GM12878 (cell line): ENCODE measurements around the gene ERN1. TPM values are rescaled to one million over a fixed set of nuclear protein-coding genes. Genes with fewer than 3 reads are reported as not detected.

Experiments used
- ATAC-seq: fragments of 200-7000 bp; cut with Tn5 transposase; 3 replicates; pipeline ENCODE4 v1.9.1; 2020; ENCODE audit warnings: mild to moderate bottlenecking, moderate library complexity
- BruUV-seq: library from RNA; stranded (reverse); fragments of 400-500 nt; replicated peaks from 2 replicates; lab custom pipeline; 2021; lab: Mats Ljungman, UMichigan
- CTCF ChIA-PET: fragments of 300-600 bp; sonication (Branson Sonifier 250); formaldehyde crosslinking; extraction: SDS; loops from one replicate; lab custom pipeline; 2021; ENCODE audit warnings: inconsistent platforms; lab: Yijun Ruan, JAX
- POLR2A ChIA-PET: fragments of 350-600 bp; formaldehyde crosslinking; extraction: SDS; loops from one replicate; lab custom pipeline; 2021; ENCODE audit warnings: inconsistent platforms; lab: Charles Lee
- RAD21 ChIA-PET: fragments of 300-600 bp; sonication (Branson Sonifier 250); formaldehyde crosslinking; loops from one replicate; lab custom pipeline; 2023; ENCODE audit warnings: antibody characterized with exemption; ENCODE audit not compliant: unreplicated experiment; lab: Charles Lee
- SMC1A ChIA-PET: fragments of 300-600 bp; sonication (Branson Sonifier 250); formaldehyde crosslinking; loops from one replicate; lab custom pipeline; 2023; ENCODE audit not compliant: unreplicated experiment, uncharacterized antibody; lab: Charles Lee
- DNase-seq: peaks from one replicate; pipeline ENCODE4 v3.0.0-alpha.2; 2011; ENCODE audit warnings: low read depth, low spot score
- FAIRE-seq: peaks from 3 replicates; lab custom pipeline; 2011; peaks lifted over from hg19 to GRCh38; lab: Jason Lieb, UNC
- H2AFZ ChIP-seq: 2 replicates; pipeline ENCODE4 v1.6.0; 2011; ENCODE audit warnings: low read depth, low read length, control low read depth; ENCODE audit not compliant: control insufficient read depth
- H3K27ac ChIP-seq: 2 replicates; pipeline ENCODE4 v1.5.1; 2011; ENCODE audit warnings: control low read depth; ENCODE audit not compliant: control insufficient read depth, insufficient read depth
- H3K27me3 ChIP-seq, 2 experiments: replicated peaks in 1 of 2; 2 replicates each; pipeline versions ENCODE4 v1.6.0 to v1.6.1; 2011; ENCODE audit warnings: low read length in 1 of 2; ENCODE audit not compliant: control insufficient read depth in 2 of 2, insufficient read depth in 2 of 2
- H3K36me3 ChIP-seq, 2 experiments: 2 replicates each; pipeline ENCODE4 v1.5.1; 2011; ENCODE audit warnings: low read length in 1 of 2; ENCODE audit not compliant: control insufficient read depth in 2 of 2, insufficient read depth in 2 of 2
- H3K4me1 ChIP-seq: 2 replicates; pipeline ENCODE4 v1.6.1; 2011; ENCODE audit warnings: mild to moderate bottlenecking, low read length, moderate library complexity, mixed read lengths; ENCODE audit not compliant: control insufficient read depth, insufficient read depth
- H3K4me2 ChIP-seq: 2 replicates; pipeline ENCODE4 v1.6.0; 2011; ENCODE audit warnings: control low read depth; ENCODE audit not compliant: control insufficient read depth, insufficient read depth
- H3K4me3 ChIP-seq: fragments of 200-600 bp; sonication (generic); 2 replicates; pipeline ENCODE4 v1.5.1; 2016
- H3K79me2 ChIP-seq: 2 replicates; pipeline ENCODE4 v1.6.0; 2011; ENCODE audit warnings: low read length; ENCODE audit not compliant: control insufficient read depth, insufficient read depth
- H3K9ac ChIP-seq: 2 replicates; pipeline ENCODE4 v1.8.0; 2011; ENCODE audit warnings: low read length, control low read depth, mixed read lengths; ENCODE audit not compliant: control insufficient read depth, insufficient read depth
- H3K9me3 ChIP-seq: replicated peaks from 3 replicates; pipeline ENCODE4 v1.5.1; 2011; ENCODE audit warnings: mild to moderate bottlenecking, low read length; ENCODE audit not compliant: control insufficient read depth, insufficient read depth
- H4K20me1 ChIP-seq: 2 replicates; pipeline ENCODE4 v1.6.0; 2011; ENCODE audit not compliant: control insufficient read depth, insufficient read depth
- ATF7 ChIP-seq: fragments of 450-650 bp; IDR thresholded peaks from 2 replicates; pipeline ENCODE4 v1.6.1; 2016; ENCODE audit warnings: low read depth, mild to moderate bottlenecking
- CEBPB ChIP-seq, 2 experiments: fragments of 150-350 bp in 1 of 2; IDR thresholded peaks; 2 replicates each; pipeline ENCODE4 v1.6.1; 2012 to 2014; ENCODE audit warnings: low read depth in 2 of 2, low read length in 2 of 2, borderline replicate concordance in 1 of 2, inconsistent platforms in 1 of 2
- EED ChIP-seq: sonication (generic); IDR thresholded peaks from 2 replicates; pipeline ENCODE4 v1.6.1; 2016; ENCODE audit warnings: antibody characterized with exemption, low read depth
- ESRRA ChIP-seq: IDR thresholded peaks from 2 replicates; pipeline ENCODE4 v1.6.1; 2012; ENCODE audit warnings: mild to moderate bottlenecking, low read length, improper control_type of control experiment
- JUNB ChIP-seq: IDR thresholded peaks from 2 replicates; pipeline ENCODE4 v1.6.1; 2016; ENCODE audit warnings: antibody characterized with exemption, mild to moderate bottlenecking
- MXI1 ChIP-seq: fragments of 150-350 bp; IDR thresholded peaks from 2 replicates; pipeline ENCODE4 v1.6.1; 2011; ENCODE audit warnings: low read depth, mild to moderate bottlenecking, inconsistent platforms, low read length, improper control_type of control experiment
- NBN ChIP-seq: fragments of 450-650 bp; IDR thresholded peaks from 2 replicates; pipeline ENCODE4 v1.6.1; 2016
- PAX8 ChIP-seq: fragments of 450-650 bp; IDR thresholded peaks from 2 replicates; pipeline ENCODE4 v1.6.1; 2017; ENCODE audit warnings: mild to moderate bottlenecking, moderate library complexity
- PML ChIP-seq: IDR thresholded peaks from 2 replicates; pipeline ENCODE4 v1.6.1; 2012; ENCODE audit warnings: low read length, inconsistent platforms
- WRNIP1 ChIP-seq: IDR thresholded peaks from 2 replicates; pipeline ENCODE4 v1.6.1; 2011; ENCODE audit warnings: low read depth, low read length, improper control_type of control experiment, borderline replicate concordance
- ZBED1 ChIP-seq: IDR thresholded peaks from 2 replicates; pipeline ENCODE4 v1.6.1; 2016; ENCODE audit warnings: borderline replicate concordance
- WGBS: methylation state at CpG from one replicate; pipeline ENCODE4 v1.1.6; 2016; ENCODE audit warnings: low lambda C conversion rate; ENCODE audit not compliant: insufficient replicate concordance, insufficient coverage; ENCODE audit errors: missing lambda C conversion rate; 5-methylcytosine and 5-hydroxymethylcytosine counted together
- in situ Hi-C: fragments of 300-500 bp; cut with MboI; formaldehyde crosslinking; loops from 9 replicates; pipeline ENCODE4 v1.14.3; 2018; ENCODE audit warnings: mixed read lengths
- intact Hi-C: fragments of 100-400 bp; cut with micrococcal nuclease; formaldehyde crosslinking; loops from one replicate; pipeline ENCODE4 v1.14.2; 2022; ENCODE audit not compliant: unreplicated experiment
- polyA plus RNA-seq, 11 experiments: library from polyadenylated mRNA; depleted of rRNA in 4 of 11; unstranded in 6 of 11; stranded (reverse) in 5 of 11; fragments of >200 nt; fragmentation: Nextera tagmentation in 4 of 11; fragmentation: Illumina TruSeq in 1 of 11; extraction: Ambion mirVana in 4 of 11; extraction: Trizol in 1 of 11; gene quantifications; 1 replicate in 1 of 11; 2 replicates in 10 of 11; pipeline versions ENCODE4 v1.2.1 to v1.2.3, GENCODE V29; 2011 to 2016; ENCODE audit warnings: inconsistent platforms in 2 of 11, missing spikeins in 2 of 11, low read depth in 1 of 11
- total RNA-seq, 4 experiments: library from RNA; depleted of rRNA in 3 of 4; stranded (reverse); fragments of >200 nt in 3 of 4; fragmentation: Illumina TruSeq in 1 of 4; extraction: Trizol in 1 of 4; gene quantifications; 2 replicates each; pipeline versions ENCODE4 v1.2.1 to v1.2.3, GENCODE V29; 2013 to 2021
- TF ChIP-seq, protein P1 (sequence below): fragments of 450-650 bp; IDR thresholded peaks from 2 replicates; pipeline ENCODE4 v1.6.1; 2014; ENCODE audit warnings: mild to moderate bottlenecking

The ERN1 gene
- total and polyA plus RNA-seq, 10 of the 15 experiments (the other 5 are each of a cell fraction or from before 2014, with no cell fraction given) = 2.6 to 19.2 (median 7.6) TPM

DNA sequence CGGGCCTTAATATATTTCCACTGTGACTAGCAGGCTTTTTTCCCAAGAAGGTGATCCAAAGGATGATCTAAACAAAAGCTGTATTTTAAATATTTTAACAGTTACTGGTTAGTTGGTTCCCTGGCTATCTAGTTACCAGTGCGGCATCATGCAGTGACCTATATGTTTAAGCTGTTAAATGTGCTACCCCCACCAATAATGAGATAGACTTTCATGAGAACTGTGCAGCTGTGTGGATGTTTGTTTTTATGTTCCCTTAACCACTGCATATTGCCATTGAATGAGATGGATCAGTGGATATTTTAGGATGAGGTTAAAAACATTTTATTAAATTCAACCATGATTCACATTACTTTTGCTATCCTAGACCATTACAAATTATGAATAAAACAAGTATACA is 16.9 kb downstream of the ERN1 start:
- no peak overlapping the region for H3K9ac ChIP-seq
- BruUV-seq = no TSS peak
- no peaks in the 10 kb centered on the region for H3K27me3 ChIP-seq
- intact Hi-C loops = no loop called here
- ATAC-seq (no peak), DNase-seq (no peak), FAIRE-seq (no peak)
- no peaks in the 10 kb centered on the region; the same call in 2 of the 3 replicates for H3K9me3 ChIP-seq
- in situ Hi-C loops = no loop called here
- no peak overlapping the region for H3K4me2 ChIP-seq
- TF ChIP-seq CEBPB (IDR thresholded peaks at IDR 0.05; ENCODE audit: borderline replicate concordance in 1 of 2, low read depth in 2 of 2, low read length in 2 of 2) = no peak
- no peak for TF ChIP-seq ATF7
- no peak for TF ChIP-seq PML
- TF ChIP-seq JUNB = no peak
- TF ChIP-seq NBN = no peak
- TF ChIP-seq, protein P1, sequence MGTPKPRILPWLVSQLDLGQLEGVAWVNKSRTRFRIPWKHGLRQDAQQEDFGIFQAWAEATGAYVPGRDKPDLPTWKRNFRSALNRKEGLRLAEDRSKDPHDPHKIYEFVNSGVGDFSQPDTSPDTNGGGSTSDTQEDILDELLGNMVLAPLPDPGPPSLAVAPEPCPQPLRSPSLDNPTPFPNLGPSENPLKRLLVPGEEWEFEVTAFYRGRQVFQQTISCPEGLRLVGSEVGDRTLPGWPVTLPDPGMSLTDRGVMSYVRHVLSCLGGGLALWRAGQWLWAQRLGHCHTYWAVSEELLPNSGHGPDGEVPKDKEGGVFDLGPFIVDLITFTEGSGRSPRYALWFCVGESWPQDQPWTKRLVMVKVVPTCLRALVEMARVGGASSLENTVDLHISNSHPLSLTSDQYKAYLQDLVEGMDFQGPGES = no peak
- TF ChIP-seq ESRRA = no peak
- no peak for TF ChIP-seq ZBED1
- no peak for TF ChIP-seq PAX8
- TF ChIP-seq WRNIP1 = no peak
- TF ChIP-seq MXI1 = no peak
- TF ChIP-seq EED = no peak
- POLR2A ChIA-PET = interaction anchor here (0.6 to 1.7 kb wide), 4 partner anchors 8 to 228 kb away, joined by 3 to 6 read pairs (median 4); no protein-coding TSS in a partner anchor
- no peak overlapping the region for H3K4me3 ChIP-seq
- no peak overlapping the region for H2AFZ ChIP-seq
- WGBS = 100% methylated on average over 2 of the region's 2 CpGs
- peaks cover 7% of the 10 kb centered on the region for H3K79me2 ChIP-seq
- SMC1A ChIA-PET = interaction anchor here (0.7 to 3.1 kb wide), 5 partner anchors 8 to 63 kb away, joined by 3 to 17 read pairs (median 5); no protein-coding TSS in a partner anchor
- CTCF ChIA-PET = interaction anchor here (0.6 to 2.9 kb wide), 9 partner anchors 9 to 208 kb away, joined by 3 to 14 read pairs (median 3); no protein-coding TSS in a partner anchor
- peaks cover 8% of the 10 kb centered on the region; the same call in 1 of the 2 replicates for H3K4me1 ChIP-seq
- H3K36me3 ChIP-seq = peaks cover 0 to 2% of the 10 kb centered on the region in 2 experiments; a peak in 1 of 4 replicates
- no peak overlapping the region for H3K27ac ChIP-seq
- RAD21 ChIA-PET = interaction anchor here (1.0 to 1.3 kb wide), 2 partner anchors 18 to 21 kb away, joined by 3 to 4 read pairs; no protein-coding TSS in a partner anchor
- no peaks in the 10 kb centered on the region for H4K20me1 ChIP-seq
